ENCODE data around the gene SEMA6D.

GRCh38 chr15:47732248-47732647 is 14.9 kb downstream of the SEMA6D start:
- TF ChIP-seq POLR2A (IDR thresholded peaks at IDR 0.05; ENCODE audit: low read depth, low read length) (no peak), TAF1 (IDR thresholded peaks at IDR 0.05; ENCODE audit: low read depth, low read length) (no peak), SPI1 (IDR thresholded peaks at IDR 0.05; ENCODE audit: low read depth, low read length) (no peak), POLR2AphosphoS5 (IDR thresholded peaks at IDR 0.05; ENCODE audit: low read depth, low read length) (no peak), PAX5 (IDR thresholded peaks at IDR 0.05; ENCODE audit: insufficient read depth, low read length, severe bottlenecking) (no peak), POU2F2 (IDR thresholded peaks at IDR 0.05; ENCODE audit: low read depth, low read length) (no peak)

All from GM12891 (cell line).